Activated CD4-positive, alpha-beta T cell treated with anti-CD3 and anti-CD28 coated beads, Interleukin-2, amount 10 ng/mL, durations not matched to agents 7 days and 5 days (primary cell): ENCODE measurements around the gene AFF2. TPM values are rescaled to one million over a fixed set of nuclear protein-coding genes. Genes with fewer than 3 reads are reported as not detected.
"Not testable (repeated sequence)": the region's sequence is repeated elsewhere in the genome, so short reads cannot be mapped to it uniquely, and the experiment has no call there.

Source experiments
- CTCF ChIA-PET: fragments of 350-600 bp; sonication (Branson Sonifier 250); formaldehyde crosslinking; loops from one replicate; lab custom pipeline; 2021; ENCODE audit warnings: antibody characterized with exemption; lab: Charles Lee
- POLR2A ChIA-PET: fragments of 350-600 bp; sonication (Branson Sonifier 250); formaldehyde crosslinking; loops from one replicate; lab custom pipeline; 2021; ENCODE audit warnings: antibody characterized with exemption; lab: Charles Lee
- DNase-seq: peaks from one replicate; pipeline ENCODE4 v3.0.0-alpha.2; 2020
- H3K27ac Mint-ChIP-seq: one replicate; pipeline ENCODE4 v1.8.0; 2021; ENCODE audit warnings: mild to moderate bottlenecking, moderate library complexity, mixed read lengths
- H3K27me3 Mint-ChIP-seq: one replicate; pipeline ENCODE4 v1.8.0; 2021; ENCODE audit warnings: mixed read lengths
- H3K36me3 Mint-ChIP-seq: one replicate; pipeline ENCODE4 v1.8.0; 2021; ENCODE audit warnings: low read depth, mixed read lengths
- H3K4me1 Mint-ChIP-seq: one replicate; pipeline ENCODE4 v1.8.0; 2021; ENCODE audit warnings: mixed read lengths
- H3K4me3 Mint-ChIP-seq: one replicate; pipeline ENCODE4 v1.8.0; 2021; ENCODE audit warnings: mild to moderate bottlenecking, moderate library complexity, mixed read lengths
- H3K9me3 Mint-ChIP-seq: one replicate; pipeline ENCODE4 v1.8.0; 2021; ENCODE audit warnings: mixed read lengths
- total RNA-seq, 2 experiments: library from RNA; stranded (reverse); gene quantifications; one replicate each; pipeline ENCODE4 v1.2.3, GENCODE V29; 2021

The AFF2 gene
- total RNA-seq, 2 experiments from 2014 or later, result 0.69 to 1.8 TPM

DNA sequence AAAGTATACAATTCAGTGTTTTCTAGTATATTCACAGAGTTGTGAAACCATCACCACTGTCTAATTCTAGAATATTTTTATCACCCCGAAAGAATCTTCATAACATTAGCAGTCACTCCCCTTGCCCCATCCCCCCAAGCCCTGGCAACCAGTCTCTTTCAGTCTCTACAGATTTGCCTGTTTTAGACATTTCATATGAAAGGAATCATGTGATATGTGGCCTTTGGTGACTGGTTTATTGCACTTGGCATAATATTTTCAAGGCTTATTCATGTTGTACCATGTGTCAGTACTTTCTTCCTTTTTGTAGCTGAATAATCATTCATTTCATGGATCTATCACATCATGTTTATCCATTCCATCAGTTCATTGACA lies 371.7 kb downstream of the AFF2 start:
- H3K36me3 Mint-ChIP-seq, result no peaks in the 10 kb centered on the region
- no peaks in the 10 kb centered on the region for H3K9me3 Mint-ChIP-seq
- ChIA-PET POLR2A (no interaction called here), CTCF (no interaction called here)
- H3K4me1 Mint-ChIP-seq, result no peaks in the 10 kb centered on the region
- no peak overlapping the region for H3K27ac Mint-ChIP-seq
- H3K4me3 Mint-ChIP-seq, result no peak overlapping the region
- H3K27me3 Mint-ChIP-seq, result no peaks in the 10 kb centered on the region
- no peak for DNase-seq

DNA sequence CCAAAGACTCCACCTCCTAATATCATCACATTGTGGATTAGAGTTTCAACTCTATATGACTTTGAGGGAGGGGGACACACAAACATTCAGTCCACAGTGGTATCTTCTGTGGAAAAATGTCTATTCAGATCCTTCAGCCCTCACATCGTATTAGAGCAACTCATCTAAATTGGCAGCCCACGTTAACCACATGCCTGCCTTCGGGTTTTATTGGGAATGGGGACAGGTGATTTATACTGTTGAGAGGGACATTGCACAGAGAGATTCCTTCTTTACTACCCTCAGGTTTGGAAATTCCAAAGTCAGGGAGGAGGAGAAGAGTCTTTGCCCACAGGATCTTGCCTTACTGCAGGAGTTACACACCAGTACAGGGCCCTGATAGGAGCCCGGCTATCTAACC lies 372.5 kb downstream of the AFF2 start:
- Mint-ChIP-seq H3K27ac (no peak overlapping the region), H3K4me3 (no peak overlapping the region), H3K27me3 (no peaks in the 10 kb centered on the region), H3K36me3 (no peaks in the 10 kb centered on the region), H3K9me3 (no peaks in the 10 kb centered on the region), H3K4me1 (no peaks in the 10 kb centered on the region)
- ChIA-PET CTCF (no interaction called here), POLR2A (no interaction called here)
- DNase-seq, result no peak

DNA sequence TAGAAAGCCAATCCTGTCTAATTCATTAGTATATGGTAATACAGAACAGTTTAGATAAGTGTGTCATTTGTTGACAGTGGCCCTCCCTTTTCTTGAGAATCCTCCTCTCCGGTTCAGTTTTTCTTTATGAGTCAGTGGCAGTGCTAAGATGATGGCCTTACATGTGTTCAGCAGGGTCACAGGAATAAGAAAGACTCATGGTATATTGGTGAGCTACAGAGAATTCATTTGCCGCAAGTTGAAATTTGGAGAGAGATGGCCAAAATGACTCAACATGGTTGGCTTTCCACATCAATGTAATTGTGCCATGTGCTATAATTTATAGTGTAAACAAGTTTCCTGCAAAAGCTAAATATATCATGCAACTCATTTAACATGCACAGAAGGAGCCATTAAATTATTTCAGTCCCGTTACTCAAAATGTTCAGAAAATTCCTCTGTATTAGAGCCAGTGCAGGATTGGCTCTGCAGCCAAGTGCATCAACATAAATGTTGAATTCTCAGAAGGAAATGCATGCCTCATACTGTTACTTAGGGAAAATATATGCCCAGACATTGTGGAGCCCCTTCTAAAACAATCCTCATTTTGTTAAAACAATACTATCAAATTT lies 374.3 kb downstream of the AFF2 start:
- CTCF ChIA-PET, result no interaction called here
- DNase-seq, result no peak
- Mint-ChIP-seq H3K4me3 (no peak overlapping the region), H3K36me3 (no peaks in the 10 kb centered on the region), H3K4me1 (no peaks in the 10 kb centered on the region), H3K9me3 (no peaks in the 10 kb centered on the region), H3K27ac (no peak overlapping the region), H3K27me3 (no peaks in the 10 kb centered on the region)
- POLR2A ChIA-PET, result no interaction called here

DNA sequence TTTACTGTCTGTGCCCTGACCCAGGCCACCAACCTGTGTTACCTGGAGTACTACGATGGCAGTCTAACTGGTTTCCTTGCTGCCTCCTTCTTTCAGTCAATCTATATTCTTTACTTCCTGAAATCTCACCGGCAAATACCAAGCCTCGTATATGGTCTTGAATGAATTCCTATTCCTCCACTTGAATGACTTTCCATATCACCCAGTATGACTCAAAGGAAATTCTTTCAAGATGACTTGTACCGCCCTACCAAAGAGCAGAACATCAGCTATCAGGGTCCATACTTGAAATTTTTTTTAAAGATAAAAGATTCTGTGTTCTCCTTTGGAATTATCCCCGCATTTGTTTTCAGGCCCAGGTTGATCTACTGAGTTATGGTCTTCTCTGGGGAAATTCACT lies 378.0 kb downstream of the AFF2 start:
- ChIA-PET CTCF (no interaction called here), POLR2A (no interaction called here)
- H3K4me3 Mint-ChIP-seq, result no peak overlapping the region
- no peaks in the 10 kb centered on the region for H3K4me1 Mint-ChIP-seq
- H3K36me3 Mint-ChIP-seq, result no peaks in the 10 kb centered on the region
- no peaks in the 10 kb centered on the region for H3K9me3 Mint-ChIP-seq
- no peak overlapping the region for H3K27ac Mint-ChIP-seq
- H3K27me3 Mint-ChIP-seq, result no peaks in the 10 kb centered on the region
- no peak for DNase-seq

GRCh38 chrX:148885203-148885602 lies 384.8 kb downstream of the AFF2 start:
- no peak for DNase-seq
- Mint-ChIP-seq H3K27me3 (no peaks in the 10 kb centered on the region), H3K4me1 (no peaks in the 10 kb centered on the region), H3K36me3 (no peaks in the 10 kb centered on the region), H3K27ac (no peak overlapping the region), H3K9me3 (no peaks in the 10 kb centered on the region), H3K4me3 (no peak overlapping the region)
- POLR2A ChIA-PET, result no interaction called here
- CTCF ChIA-PET, result interaction anchor here (1.0 kb wide), 1 partner anchor 32 kb away, joined by 3 read pairs; no protein-coding TSS in a partner anchor

- Mint-ChIP-seq H3K36me3 (no peaks in the 10 kb centered on the region), H3K9me3 (no peaks in the 10 kb centered on the region), H3K27me3 (no peaks in the 10 kb centered on the region), H3K27ac (no peak overlapping the region), H3K4me1 (no peaks in the 10 kb centered on the region), H3K4me3 (no peak overlapping the region)
- CTCF ChIA-PET, result no interaction called here
- POLR2A ChIA-PET, result no interaction called here
- no peak for DNase-seq
These were observed 393.0 kb downstream of the AFF2 start for GRCh38 chrX:148893395-148893794.

GRCh38 chrX:148902581-148902980 lies 402.2 kb downstream of the AFF2 start:
- Mint-ChIP-seq H3K27ac (no peak overlapping the region), H3K36me3 (no peaks in the 10 kb centered on the region), H3K27me3 (no peaks in the 10 kb centered on the region), H3K4me1 (no peaks in the 10 kb centered on the region), H3K9me3 (peaks cover 4% of the 10 kb centered on the region), H3K4me3 (no peak overlapping the region)
- CTCF ChIA-PET, result interaction anchor here (1.1 kb wide), 1 partner anchor 12 kb away, joined by 3 read pairs; no protein-coding TSS in a partner anchor
- POLR2A ChIA-PET, result no interaction called here
- DNase-seq, result no peak

DNA sequence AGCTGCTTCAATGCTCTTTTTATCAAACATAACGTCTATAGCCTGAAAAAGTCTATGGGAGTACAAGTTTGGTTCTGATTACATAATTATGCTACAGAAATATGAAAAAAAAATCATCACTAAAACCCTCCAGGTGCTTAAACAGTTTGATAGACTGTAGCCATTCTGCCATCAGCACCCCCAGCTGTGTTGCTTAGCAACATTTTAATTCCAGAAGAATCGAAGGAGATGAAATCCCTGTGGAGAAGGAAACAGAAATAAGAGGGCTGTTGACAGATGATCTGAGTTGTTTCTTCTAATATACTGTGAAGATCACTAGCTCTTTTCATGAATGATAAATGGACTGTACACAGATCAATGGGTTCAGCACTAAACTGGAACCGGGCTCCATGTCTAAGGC lies 402.8 kb downstream of the AFF2 start:
- ChIA-PET CTCF (interaction anchor here (1.1 kb wide), 1 partner anchor 11 kb away, joined by 3 read pairs; no protein-coding TSS in a partner anchor), POLR2A (no interaction called here)
- H3K36me3 Mint-ChIP-seq, result no peaks in the 10 kb centered on the region
- no peaks in the 10 kb centered on the region for H3K27me3 Mint-ChIP-seq
- no peak overlapping the region for H3K4me3 Mint-ChIP-seq
- no peak for DNase-seq
- no peaks in the 10 kb centered on the region for H3K4me1 Mint-ChIP-seq
- H3K27ac Mint-ChIP-seq, result no peak overlapping the region
- H3K9me3 Mint-ChIP-seq, result peaks cover 6% of the 10 kb centered on the region

DNA sequence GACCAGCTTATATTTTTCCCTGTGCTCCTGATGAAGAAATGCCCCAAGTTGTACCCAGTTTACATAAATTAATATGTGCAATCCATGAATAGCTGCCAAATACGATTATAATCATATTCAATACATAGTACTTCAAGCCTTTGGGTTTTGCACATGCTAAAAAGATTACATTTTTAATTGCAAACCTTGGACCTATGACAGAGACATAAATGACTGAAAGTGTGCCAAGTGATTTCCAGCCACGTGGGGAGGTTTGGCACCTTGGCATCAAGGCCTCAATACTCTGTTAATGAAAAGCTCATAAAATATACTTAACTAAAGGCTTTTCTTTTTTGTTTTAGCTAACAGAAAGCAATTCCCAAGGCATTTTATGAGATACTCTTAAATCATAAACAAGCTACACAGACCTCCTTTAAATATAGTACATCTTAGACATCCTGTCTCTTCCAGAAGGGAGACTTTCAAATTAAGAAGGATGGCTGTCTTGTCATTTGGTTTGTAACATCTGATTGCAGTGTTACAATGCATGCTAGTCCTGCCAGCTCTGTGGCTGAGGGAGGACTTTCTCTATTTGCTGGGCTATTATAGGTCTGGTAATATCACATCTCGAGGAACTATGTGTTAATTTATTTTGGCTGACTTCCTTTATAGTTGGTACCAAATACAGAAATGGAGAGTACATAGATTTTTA lies 404.1 kb downstream of the AFF2 start:
- ChIA-PET POLR2A (no interaction called here), CTCF (no interaction called here)
- H3K4me3 Mint-ChIP-seq, result no peak overlapping the region
- no peak overlapping the region for H3K27ac Mint-ChIP-seq
- no peaks in the 10 kb centered on the region for H3K36me3 Mint-ChIP-seq
- no peaks in the 10 kb centered on the region for H3K27me3 Mint-ChIP-seq
- H3K4me1 Mint-ChIP-seq, result no peaks in the 10 kb centered on the region
- peaks cover 6% of the 10 kb centered on the region for H3K9me3 Mint-ChIP-seq
- DNase-seq, result no peak

- CTCF ChIA-PET, result no interaction called here
- POLR2A ChIA-PET, result no interaction called here
- no peak overlapping the region for H3K4me3 Mint-ChIP-seq
- no peak overlapping the region for H3K27ac Mint-ChIP-seq
- H3K27me3 Mint-ChIP-seq, result no peaks in the 10 kb centered on the region
- H3K4me1 Mint-ChIP-seq, result no peaks in the 10 kb centered on the region
- no peak for DNase-seq
- H3K36me3 Mint-ChIP-seq, result no peaks in the 10 kb centered on the region
- H3K9me3 Mint-ChIP-seq, result peaks cover 6% of the 10 kb centered on the region
These were observed 405.0 kb downstream of the AFF2 start for GRCh38 chrX:148905400-148905799.

DNA sequence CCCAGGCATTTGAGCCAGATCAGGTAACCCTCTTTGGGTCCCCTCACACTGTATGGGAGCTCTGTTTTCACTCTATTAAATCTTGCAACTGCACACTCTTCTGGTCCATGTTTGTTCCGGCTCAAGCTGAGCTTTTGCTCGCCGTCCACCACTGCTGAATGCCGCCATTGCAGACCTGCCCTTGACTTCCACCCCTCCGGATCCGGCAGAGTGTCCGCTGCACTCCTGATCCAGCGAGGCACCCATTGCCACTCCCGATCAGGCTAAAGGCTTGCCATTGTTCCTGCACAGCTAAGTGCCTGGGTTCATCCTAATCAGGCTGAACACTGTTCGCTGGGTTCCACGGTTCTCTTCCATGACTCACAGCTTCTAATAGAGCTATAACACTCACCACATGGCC lies 406.2 kb downstream of the AFF2 start:
- H3K36me3 Mint-ChIP-seq, CTCF ChIA-PET, H3K4me1 Mint-ChIP-seq, DNase-seq, H3K27ac Mint-ChIP-seq, POLR2A ChIA-PET, H3K9me3 Mint-ChIP-seq, H3K4me3 Mint-ChIP-seq, H3K27me3 Mint-ChIP-seq: not testable (repeated sequence)

GRCh38 chrX:148909758-148910157 lies 409.3 kb downstream of the AFF2 start:
- H3K4me1 Mint-ChIP-seq, result no peaks in the 10 kb centered on the region
- H3K36me3 Mint-ChIP-seq, result no peaks in the 10 kb centered on the region
- H3K9me3 Mint-ChIP-seq, result peaks cover 6% of the 10 kb centered on the region
- CTCF ChIA-PET, result no interaction called here
- no peak overlapping the region for H3K27ac Mint-ChIP-seq
- POLR2A ChIA-PET, result no interaction called here
- no peak overlapping the region for H3K4me3 Mint-ChIP-seq
- no peak for DNase-seq
- no peaks in the 10 kb centered on the region for H3K27me3 Mint-ChIP-seq

DNA sequence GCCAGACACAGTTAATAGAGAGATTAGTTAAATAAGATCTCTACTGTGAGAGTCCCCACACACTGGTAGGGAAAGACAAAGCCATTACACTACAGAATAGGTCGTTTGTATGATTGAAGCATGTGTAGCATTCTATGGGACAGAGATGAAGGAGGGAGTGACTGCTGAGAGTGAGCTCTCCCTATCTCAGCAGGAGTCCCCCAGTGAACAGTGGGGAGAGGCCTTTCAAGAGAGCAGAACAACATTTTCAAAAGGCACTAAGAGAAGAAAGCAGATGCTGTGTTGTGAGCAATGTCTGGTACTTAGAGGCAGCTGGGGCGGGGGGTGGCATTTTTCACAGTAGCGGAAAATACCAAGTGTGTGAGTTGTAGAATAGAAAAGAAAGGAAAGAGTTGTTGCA lies 413.6 kb downstream of the AFF2 start:
- no peak overlapping the region for H3K27ac Mint-ChIP-seq
- CTCF ChIA-PET, result interaction anchor here (0.9 kb wide), 1 partner anchor 11 kb away, joined by 3 read pairs; no protein-coding TSS in a partner anchor
- POLR2A ChIA-PET, result no interaction called here
- no peak overlapping the region for H3K4me3 Mint-ChIP-seq
- no peaks in the 10 kb centered on the region for H3K4me1 Mint-ChIP-seq
- no peak for DNase-seq
- no peaks in the 10 kb centered on the region for H3K27me3 Mint-ChIP-seq
- no peaks in the 10 kb centered on the region for H3K9me3 Mint-ChIP-seq
- H3K36me3 Mint-ChIP-seq, result no peaks in the 10 kb centered on the region
